ENCODE results near the gene PAM16. TPM values are rescaled to one million over a fixed set of nuclear protein-coding genes. Genes with fewer than 3 reads are reported as not detected.
"Not testable (repeated sequence)": the region's sequence is repeated elsewhere in the genome, so short reads cannot be mapped to it uniquely, and the experiment has no call there.

The PAM16 gene
- total RNA-seq (10 to 100 TPM; 23.0 to 55.2 TPM), polyA plus RNA-seq (100 to 1,000 TPM in 1 of 2 donors, 10 to 100 TPM in 1; 62.2 to 183 TPM)
- long read RNA-seq, donor 1, transcript PAM16-201 (5 exons, 587 nt), result major isoform, 10 of 19 reads
- long read RNA-seq, donor 1, partial matches to known transcripts, result 0 of 19 reads
- long read RNA-seq, donor 1, other reads (novel, unspliced or antisense), result 0 of 19 reads
- long read RNA-seq, donor 2, transcript PAM16-201 (5 exons, 587 nt), result major isoform, 8 of 25 reads
- long read RNA-seq, donor 2, partial matches to known transcripts, result 15 of 25 reads
- long read RNA-seq, donor 2, other reads (novel, unspliced or antisense), result 0 of 25 reads
- long read RNA-seq, donor 3, partial matches to known transcripts, result 0 of 10 reads
- long read RNA-seq, donor 3, other reads (novel, unspliced or antisense), result 0 of 10 reads
- long read RNA-seq, donor 4, transcript PAM16-201 (5 exons, 587 nt), result major isoform, 7 of 17 reads
- long read RNA-seq, donor 4, partial matches to known transcripts, result 6 of 17 reads
- long read RNA-seq, donor 4, other reads (novel, unspliced or antisense), result 0 of 17 reads
- long read RNA-seq, donor 5, transcript PAM16-201 (5 exons, 587 nt), result major isoform, 15 of 54 reads
- long read RNA-seq, donor 5, partial matches to known transcripts, result 18 of 54 reads
- long read RNA-seq, donor 5, other reads (novel, unspliced or antisense), result 14 of 54 reads

DNA sequence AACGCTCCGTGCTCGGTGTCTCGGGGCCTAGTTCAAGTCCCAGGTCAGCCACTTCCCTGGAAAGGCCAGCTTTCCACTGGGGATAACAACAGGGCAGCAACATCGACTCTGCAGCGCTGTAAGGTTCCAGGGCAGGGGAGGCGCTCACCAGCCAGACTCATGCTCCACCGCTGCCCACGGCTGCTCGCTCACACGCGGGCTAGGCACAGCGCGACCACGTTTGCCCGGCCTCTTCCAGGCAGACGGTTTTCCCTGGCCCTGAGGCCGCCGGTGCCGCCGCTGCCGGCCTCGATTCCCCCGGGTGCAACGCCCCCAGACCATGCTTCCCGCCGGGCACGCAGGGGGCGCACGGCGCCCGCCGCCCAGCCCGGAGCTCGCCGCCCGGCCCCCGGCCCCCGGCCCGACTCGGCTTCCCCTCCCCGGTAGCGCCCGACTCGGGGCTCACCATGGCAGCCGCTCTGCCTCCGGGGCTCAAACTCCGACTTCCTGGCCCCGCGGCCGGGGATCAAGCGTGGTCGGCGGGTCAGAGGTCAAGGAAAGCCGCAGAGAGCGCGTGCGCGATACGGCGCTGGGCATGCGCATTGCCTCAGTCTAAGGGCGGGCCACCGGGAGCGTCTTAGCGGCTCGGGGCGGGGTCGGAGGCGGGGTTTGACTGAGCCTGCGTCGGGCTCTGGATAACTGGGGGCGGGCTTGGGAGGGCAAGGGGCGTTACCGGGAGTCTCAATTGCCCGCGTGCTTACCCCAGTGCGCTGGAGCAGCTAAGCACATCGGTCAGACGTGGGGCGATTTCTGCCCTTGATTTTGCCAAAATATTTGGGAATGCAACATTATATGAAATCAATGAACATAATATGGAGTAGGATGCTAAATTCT lies at the start of gene PAM16:
Gene PAM16 (minus strand): TSS at position 535 of the 873 bp plus-strand sequence. CDS start 87 bp downstream, at position 448.
- TF ChIP-seq, protein P1, sequence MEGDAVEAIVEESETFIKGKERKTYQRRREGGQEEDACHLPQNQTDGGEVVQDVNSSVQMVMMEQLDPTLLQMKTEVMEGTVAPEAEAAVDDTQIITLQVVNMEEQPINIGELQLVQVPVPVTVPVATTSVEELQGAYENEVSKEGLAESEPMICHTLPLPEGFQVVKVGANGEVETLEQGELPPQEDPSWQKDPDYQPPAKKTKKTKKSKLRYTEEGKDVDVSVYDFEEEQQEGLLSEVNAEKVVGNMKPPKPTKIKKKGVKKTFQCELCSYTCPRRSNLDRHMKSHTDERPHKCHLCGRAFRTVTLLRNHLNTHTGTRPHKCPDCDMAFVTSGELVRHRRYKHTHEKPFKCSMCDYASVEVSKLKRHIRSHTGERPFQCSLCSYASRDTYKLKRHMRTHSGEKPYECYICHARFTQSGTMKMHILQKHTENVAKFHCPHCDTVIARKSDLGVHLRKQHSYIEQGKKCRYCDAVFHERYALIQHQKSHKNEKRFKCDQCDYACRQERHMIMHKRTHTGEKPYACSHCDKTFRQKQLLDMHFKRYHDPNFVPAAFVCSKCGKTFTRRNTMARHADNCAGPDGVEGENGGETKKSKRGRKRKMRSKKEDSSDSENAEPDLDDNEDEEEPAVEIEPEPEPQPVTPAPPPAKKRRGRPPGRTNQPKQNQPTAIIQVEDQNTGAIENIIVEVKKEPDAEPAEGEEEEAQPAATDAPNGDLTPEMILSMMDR (IDR thresholded peaks at IDR 0.05; ENCODE audit: control extremely low read depth, extremely low read depth), result no peak
- Histone ChIP-seq H3K9ac (ENCODE audit: insufficient read depth in 1 of 2, low read length in 2 of 2) (no peak within 1 kb of the TSS), H3K27me3 (ENCODE audit: control insufficient read depth in 3 of 3, insufficient read depth in 3 of 3, low read length in 2 of 3) (no peaks in the 10 kb centered on the region), H3K36me3 (ENCODE audit: control insufficient read depth in 4 of 4, insufficient read depth in 4 of 4, low read length in 4 of 4) (peaks cover 0 to 9% (median 0%) of the 10 kb centered on the region in 4 donors), H3K4me3 (peak within 1 kb of the TSS; percentile 77), H3K4me1 (ENCODE audit: control insufficient read depth in 5 of 5, insufficient read depth in 5 of 5, low read length in 5 of 5) (peaks cover 0 to 12% (median 0%) of the 10 kb centered on the region in 5 donors), H3K27ac (ENCODE audit: low read depth in 1 of 2, low read length in 1 of 2) (peak within 1 kb of the TSS; percentile 80 to 88), H3K9me3 (ENCODE audit: control insufficient read depth in 4 of 4, insufficient read depth in 3 of 4, low read length in 3 of 4) (no peaks in the 10 kb centered on the region)
- 0% methylated on average over 77 to 81 of the region's 81 CpGs for WGBS, 2 donors
- ATAC-seq (ENCODE audit: insufficient read depth, low FRiP score), result peak; percentile 95
- DNase-seq, result peak; percentile 95 to 97 (median 97)

DNA sequence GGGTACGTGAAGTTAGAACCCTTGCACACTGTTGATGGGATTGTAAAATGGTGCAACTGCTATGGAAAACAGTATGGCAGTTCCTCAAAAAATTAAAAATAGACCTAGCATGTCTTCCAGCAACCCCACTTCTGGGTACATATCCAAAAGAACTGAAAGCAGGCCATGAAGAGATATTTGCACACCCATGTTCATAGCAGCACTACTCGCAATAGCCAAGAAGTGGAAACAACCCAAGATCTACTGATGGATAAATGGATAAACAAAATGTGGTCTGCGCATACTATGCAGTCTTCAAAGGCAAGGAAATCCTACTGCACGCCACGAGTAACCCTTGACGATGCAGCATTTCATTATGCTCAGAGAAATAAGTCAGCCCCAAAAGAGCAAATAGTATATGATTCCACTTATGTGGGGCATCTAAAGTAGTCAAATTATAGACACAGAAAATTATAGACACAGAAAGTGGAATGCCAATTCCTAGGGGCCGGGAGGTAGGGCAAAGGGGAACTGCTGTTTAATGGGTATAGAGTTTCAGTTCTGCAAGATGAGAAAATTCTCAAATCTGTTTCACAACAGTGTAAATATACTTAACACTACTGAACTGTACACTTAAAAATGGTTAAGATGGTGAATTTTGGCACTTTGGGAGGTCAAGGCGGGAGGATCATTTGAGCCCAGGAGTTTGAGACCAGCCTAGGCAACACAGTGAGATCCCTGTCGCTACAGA lies 48.0 kb upstream of the PAM16 start:
- DNase-seq, result no peak
- Histone ChIP-seq H3K9ac (ENCODE audit: insufficient read depth in 1 of 2, low read length in 2 of 2) (no peak overlapping the region), H3K4me3 (no peak overlapping the region), H3K27me3 (ENCODE audit: control insufficient read depth in 3 of 3, insufficient read depth in 3 of 3, low read length in 2 of 3) (no peaks in the 10 kb centered on the region), H3K4me1 (ENCODE audit: control insufficient read depth in 5 of 5, insufficient read depth in 5 of 5, low read length in 5 of 5) (peaks cover 0 to 4% (median 0%) of the 10 kb centered on the region in 5 donors), H3K27ac (ENCODE audit: low read depth in 1 of 2, low read length in 1 of 2) (no peak overlapping the region), H3K36me3 (ENCODE audit: control insufficient read depth in 4 of 4, insufficient read depth in 4 of 4, low read length in 4 of 4) (peaks cover 0 to 29% (median 3%) of the 10 kb centered on the region in 4 donors), H3K9me3 (ENCODE audit: control insufficient read depth in 4 of 4, insufficient read depth in 3 of 4, low read length in 3 of 4) (no peaks in the 10 kb centered on the region)
- WGBS, 2 donors, result 76 to 84% methylated on average over 9 of the region's 9 CpGs
- TF ChIP-seq, protein P1 (IDR thresholded peaks at IDR 0.05; ENCODE audit: control extremely low read depth, extremely low read depth), result no peak
- no peak for ATAC-seq (ENCODE audit: insufficient read depth, low FRiP score)

DNA sequence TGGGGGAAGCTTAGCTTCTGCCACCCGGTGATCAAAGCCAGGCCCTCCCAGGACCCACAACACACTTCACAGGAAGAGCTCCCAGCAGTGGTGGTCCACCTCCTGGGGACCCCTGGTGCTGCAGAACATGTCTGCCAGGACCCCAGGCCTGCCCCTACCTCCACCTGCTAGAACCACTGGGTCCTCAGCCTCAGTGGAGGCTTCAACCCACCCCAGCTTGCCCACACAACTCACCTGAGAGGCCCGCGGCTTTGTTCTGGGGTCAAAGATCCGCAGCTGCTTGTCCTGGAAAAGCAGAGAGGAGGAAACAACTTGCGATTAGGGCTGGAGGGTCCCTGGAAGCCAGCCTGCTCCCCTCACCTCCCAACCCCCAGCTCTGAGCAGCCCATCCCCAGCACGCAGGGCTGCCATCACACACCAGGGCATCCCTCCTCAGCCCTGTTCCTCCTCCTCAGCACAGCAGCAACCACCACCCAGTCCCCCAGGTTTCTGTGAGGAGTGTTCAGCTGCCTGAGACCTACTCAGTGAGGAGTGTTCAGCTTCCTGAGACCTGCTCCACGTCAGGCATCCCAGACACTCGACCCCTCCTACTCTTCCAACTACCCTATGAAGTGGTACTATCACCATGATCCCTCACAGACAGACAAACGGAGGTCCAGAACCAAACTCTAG lies 44.1 kb upstream of the PAM16 start:
- WGBS, 2 donors, result 78 to 85% methylated on average over 9 of the region's 9 CpGs
- TF ChIP-seq, protein P1 (IDR thresholded peaks at IDR 0.05; ENCODE audit: control extremely low read depth, extremely low read depth), result no peak
- Histone ChIP-seq H3K27me3 (ENCODE audit: control insufficient read depth in 3 of 3, insufficient read depth in 3 of 3, low read length in 2 of 3) (no peaks in the 10 kb centered on the region), H3K9me3 (ENCODE audit: control insufficient read depth in 4 of 4, insufficient read depth in 3 of 4, low read length in 3 of 4) (no peaks in the 10 kb centered on the region), H3K27ac (ENCODE audit: low read depth in 1 of 2, low read length in 1 of 2) (no peak overlapping the region), H3K4me1 (ENCODE audit: control insufficient read depth in 5 of 5, insufficient read depth in 5 of 5, low read length in 5 of 5) (peaks cover 0 to 23% (median 10%) of the 10 kb centered on the region in 5 donors), H3K9ac (ENCODE audit: insufficient read depth in 1 of 2, low read length in 2 of 2) (no peak overlapping the region), H3K36me3 (ENCODE audit: control insufficient read depth in 4 of 4, insufficient read depth in 4 of 4, low read length in 4 of 4) (peaks cover 0 to 21% (median 0%) of the 10 kb centered on the region in 4 donors), H3K4me3 (no peak overlapping the region)
- DNase-seq (peak in 1 of 3 donors; percentile 9), ATAC-seq (ENCODE audit: insufficient read depth, low FRiP score) (no peak)

GRCh38 chr16:4393850-4394249 lies 42.7 kb upstream of the PAM16 start:
- not testable (repeated sequence) for ATAC-seq (ENCODE audit: insufficient read depth, low FRiP score); DNase-seq; H3K27ac ChIP-seq (ENCODE audit: low read depth in 1 of 2, low read length in 1 of 2); H3K27me3 ChIP-seq (ENCODE audit: control insufficient read depth in 3 of 3, insufficient read depth in 3 of 3, low read length in 2 of 3); H3K9ac ChIP-seq (ENCODE audit: insufficient read depth in 1 of 2, low read length in 2 of 2); H3K4me3 ChIP-seq; H3K9me3 ChIP-seq (ENCODE audit: control insufficient read depth in 4 of 4, insufficient read depth in 3 of 4, low read length in 3 of 4)
- Histone ChIP-seq H3K36me3 (ENCODE audit: control insufficient read depth in 4 of 4, insufficient read depth in 4 of 4, low read length in 4 of 4) (peaks cover 0 to 25% (median 0%) of the 10 kb centered on the region in 4 donors), H3K4me1 (ENCODE audit: control insufficient read depth in 5 of 5, insufficient read depth in 5 of 5, low read length in 5 of 5) (peaks cover 0 to 33% (median 13%) of the 10 kb centered on the region in 5 donors)
- WGBS, 2 donors, result 92 to 94% methylated on average over 15 of the region's 15 CpGs

Measured in lung (tissue), 16 donors.